GM08714 (cell line): ENCODE results near the gene SSR4.

Experiments
- H3K4me3 ChIP-seq: fragments of 200-500 bp; sonication (Bioruptor generic); 2 replicates; pipeline ENCODE4 v1.5.1; 2014; ENCODE audit warnings: mild to moderate bottlenecking, low read length, inconsistent platforms
- ZNF274 ChIP-seq: IDR thresholded peaks from 2 replicates; pipeline ENCODE4 v1.6.1; 2012; ENCODE audit warnings: mild to moderate bottlenecking, low read depth, low read length

Gene SSR4

GRCh38 chrX:153766098-153766817, 28.2 kb upstream of the SSR4 start:
- TF ChIP-seq ZNF274, result no peak
- no peak overlapping the region for H3K4me3 ChIP-seq

- H3K4me3 ChIP-seq, result no peak overlapping the region
- TF ChIP-seq ZNF274, result no peak
Measured at GRCh38 chrX:153766871-153767673, 27.4 kb upstream of the SSR4 start.

GRCh38 chrX:153767674-153768055, 26.8 kb upstream of the SSR4 start:
- no peak for TF ChIP-seq ZNF274
- H3K4me3 ChIP-seq, result no peak overlapping the region

- TF ChIP-seq ZNF274, result no peak
Measured at GRCh38 chrX:153768311-153769157, 25.9 kb upstream of the SSR4 start.

GRCh38 chrX:153769158-153769864, 25.2 kb upstream of the SSR4 start:
- no peak overlapping the region for H3K4me3 ChIP-seq
- TF ChIP-seq ZNF274, result no peak

More at GRCh38 chrX:153768311-153769157, 25.9 kb upstream of the SSR4 start:
- no peak overlapping the region for H3K4me3 ChIP-seq

- H3K4me3 ChIP-seq, result no peak overlapping the region
Measured at GRCh38 chrX:153769865-153770600, 24.4 kb upstream of the SSR4 start.

GRCh38 chrX:153770601-153771414, 23.7 kb upstream of the SSR4 start:
- no peak for TF ChIP-seq ZNF274
- no peak overlapping the region for H3K4me3 ChIP-seq

More at GRCh38 chrX:153769865-153770600, 24.4 kb upstream of the SSR4 start:
- no peak for TF ChIP-seq ZNF274

GRCh38 chrX:153771415-153772315, 22.8 kb upstream of the SSR4 start:
- no peak for TF ChIP-seq ZNF274
- no peak overlapping the region for H3K4me3 ChIP-seq

GRCh38 chrX:153772316-153773217, 21.9 kb upstream of the SSR4 start:
- no peak for TF ChIP-seq ZNF274

GRCh38 chrX:153773218-153773611, 21.3 kb upstream of the SSR4 start:
- no peak for TF ChIP-seq ZNF274
- no peak overlapping the region for H3K4me3 ChIP-seq

More at GRCh38 chrX:153772316-153773217, 21.9 kb upstream of the SSR4 start:
- H3K4me3 ChIP-seq, result no peak overlapping the region
